K562 (cell line): ENCODE results near the gene ADD1. TPM values are rescaled to one million over a fixed set of nuclear protein-coding genes. Genes with fewer than 3 reads are reported as not detected.

Experiments used
- ATAC-seq: fragments of 200-7000 bp; cut with Tn5 transposase; 3 replicates; pipeline ENCODE4 v1.9.1; 2020; ENCODE audit warnings: moderate library complexity
- BruUV-seq: library from RNA; stranded (reverse); fragments of 400-500 nt; replicated peaks from 2 replicates; lab custom pipeline; 2021; lab: Mats Ljungman, UMichigan
- CTCF ChIA-PET: fragments of 300-600 bp; formaldehyde crosslinking; extraction: SDS; loops from one replicate; lab custom pipeline; 2021; ENCODE audit warnings: low intra/inter-chr PET ratio; lab: Yijun Ruan, JAX
- POLR2A ChIA-PET: fragments of 300-600, 350-650 bp; sonication (Branson Sonifier 250); formaldehyde crosslinking; extraction: SDS; loops from one replicate; lab custom pipeline; 2021; ENCODE audit warnings: antibody characterized with exemption, inconsistent platforms; lab: Yijun Ruan, JAX
- DNase-seq, 4 experiments: peaks; one replicate each; pipeline versions ENCODE4 v3.0.0 to v3.0.0-alpha.2; 2011 to 2018; ENCODE audit warnings: low spot score in 3 of 4, mixed read lengths in 3 of 4; ENCODE audit errors: extremely low read depth in 1 of 4
- FAIRE-seq: peaks from 2 replicates; lab custom pipeline; 2011; peaks lifted over from hg19 to GRCh38; lab: Jason Lieb, UNC
- H2AFZ ChIP-seq: 2 replicates; pipeline ENCODE4 v1.6.0; 2011; ENCODE audit warnings: low read depth, low read length, control low read depth, inconsistent platforms
- H3K27ac ChIP-seq: fragments of 200-600 bp; 3 replicates; pipeline ENCODE4 v1.8.0; 2011; ENCODE audit warnings: low read depth, mild to moderate bottlenecking, control low read depth, inconsistent platforms, low read length, moderate library complexity, mixed read lengths; ENCODE audit errors: extremely low read depth
- H3K27me3 ChIP-seq, 2 experiments: fragments of 300-600 bp in 1 of 2; 2 replicates in 1 of 2; 3 replicates in 1 of 2; pipeline versions ENCODE4 v1.6.0 to v1.8.0; 2011; ENCODE audit warnings: inconsistent platforms in 2 of 2, low read length in 2 of 2, mild to moderate bottlenecking in 1 of 2, mixed read lengths in 1 of 2, moderate library complexity in 1 of 2; ENCODE audit not compliant: control insufficient read depth in 2 of 2, insufficient read depth in 2 of 2
- H3K36me3 ChIP-seq: fragments of 300-600 bp; 3 replicates; pipeline ENCODE4 v1.8.0; 2011; ENCODE audit warnings: mild to moderate bottlenecking, low read length, inconsistent platforms; ENCODE audit not compliant: control insufficient read depth, insufficient read depth
- H3K4me1 ChIP-seq, 2 experiments: fragments of 200-600 bp in 1 of 2; replicated peaks in 1 of 2; 2 replicates in 1 of 2; 3 replicates in 1 of 2; pipeline versions ENCODE4 v1.5.1 to v1.8.0; 2011; ENCODE audit warnings: inconsistent platforms in 2 of 2, low read length in 2 of 2, mild to moderate bottlenecking in 1 of 2, mixed read lengths in 1 of 2, moderate library complexity in 1 of 2; ENCODE audit not compliant: control insufficient read depth in 2 of 2, insufficient read depth in 2 of 2
- H3K4me2 ChIP-seq: 2 replicates; pipeline ENCODE4 v1.6.1; 2011; ENCODE audit warnings: low read length, control low read depth, inconsistent platforms, mixed read lengths; ENCODE audit not compliant: insufficient read depth
- H3K4me3 ChIP-seq: fragments of 200-600 bp; sonication (generic), shearing (Covaris generic); 2 replicates; pipeline ENCODE4 v1.5.1; 2016; ENCODE audit warnings: control low read depth, inconsistent platforms
- H3K79me2 ChIP-seq: fragments of 200-600 bp; 3 replicates; pipeline ENCODE4 v1.8.0; 2011; ENCODE audit warnings: low read length, inconsistent platforms; ENCODE audit not compliant: control insufficient read depth, insufficient read depth
- H3K9ac ChIP-seq, 2 experiments: 2 replicates each; pipeline versions ENCODE4 v1.6.0 to v1.6.1; 2011; ENCODE audit warnings: low read depth in 2 of 2, low read length in 2 of 2, control low read depth in 1 of 2, inconsistent platforms in 1 of 2, mild to moderate bottlenecking in 1 of 2, mixed read lengths in 1 of 2; ENCODE audit not compliant: insufficient read depth in 1 of 2
- H3K9me1 ChIP-seq: one replicate; pipeline ENCODE4 v1.6.0; 2011; ENCODE audit warnings: inconsistent platforms, mild to moderate bottlenecking, low read length, moderate library complexity; ENCODE audit not compliant: control insufficient read depth, insufficient read depth
- H3K9me3 ChIP-seq: replicated peaks from 2 replicates; pipeline ENCODE4 v1.5.1; 2011; ENCODE audit warnings: low read depth, low read length, inconsistent platforms; ENCODE audit not compliant: control insufficient read depth, insufficient read depth
- H4K20me1 ChIP-seq: replicated peaks from 2 replicates; pipeline ENCODE4 v1.6.1; 2011; ENCODE audit warnings: low read length, inconsistent platforms, mixed read lengths; ENCODE audit not compliant: control insufficient read depth, insufficient read depth
- HNRNPL ChIP-seq: fragments of 200-400 bp; formaldehyde crosslinking; IDR thresholded peaks from 2 replicates; pipeline ENCODE4 v1.6.1; 2017; ENCODE audit warnings: low read depth, mild to moderate bottlenecking, low read length
- KHSRP ChIP-seq: fragments of 450-650 bp; IDR thresholded peaks from 2 replicates; pipeline ENCODE4 v1.6.1; 2017
- RBFOX2 ChIP-seq: fragments of 200-400 bp; formaldehyde crosslinking; IDR thresholded peaks from 2 replicates; pipeline ENCODE4 v1.6.1; 2017; ENCODE audit warnings: low read depth, mild to moderate bottlenecking, low read length, moderate library complexity
- SIN3A ChIP-seq, 2 experiments: fragments of 150-350 bp in 1 of 2; IDR thresholded peaks; 2 replicates each; pipeline ENCODE4 v1.6.1; 2011 to 2016; ENCODE audit warnings: borderline replicate concordance in 2 of 2, low read depth in 2 of 2, low read length in 2 of 2, mild to moderate bottlenecking in 2 of 2, moderate library complexity in 2 of 2; ENCODE audit not compliant: control insufficient read depth in 1 of 2
- ZNF316 ChIP-seq: fragments of 450-650 bp; IDR thresholded peaks from 2 replicates; pipeline ENCODE4 v1.6.1; 2016
- whole genome bisulfite sequencing: fragments of 100-300 bp; shearing (Covaris generic); methylation state at CpG from one replicate; pipeline ENCODE4 v1.1.6; 2016; ENCODE audit warnings: low coverage, mixed read lengths; ENCODE audit not compliant: insufficient coverage; ENCODE audit errors: missing lambda C conversion rate; 5-methylcytosine and 5-hydroxymethylcytosine counted together
- in situ Hi-C: fragments of 300-500 bp; cut with MboI; formaldehyde crosslinking; loops from 4 replicates; pipeline ENCODE4 v1.15.0; 2018; ENCODE audit warnings: inconsistent platforms, mixed read lengths
- intact Hi-C: fragments of 100-400 bp; cut with micrococcal nuclease; formaldehyde crosslinking; loops from 2 replicates; pipeline ENCODE4 v1.14.2; 2022
- polyA plus RNA-seq, 8 experiments: library from polyadenylated mRNA; depleted of rRNA in 4 of 8; stranded (reverse) in 5 of 8; unstranded in 3 of 8; fragments of >200 nt; fragmentation: Nextera tagmentation in 2 of 8; fragmentation: Illumina TruSeq in 1 of 8; extraction: Ambion mirVana in 2 of 8; extraction: Trizol in 1 of 8; gene quantifications; 2 replicates each; pipeline versions ENCODE4 v1.2.1 to v1.2.3, GENCODE V29; 2011 to 2014; ENCODE audit warnings: inconsistent platforms in 1 of 8, missing spikeins in 1 of 8
- total RNA-seq, 7 experiments: library from RNA; depleted of rRNA in 6 of 7; stranded (reverse); fragments of >200 nt in 6 of 7; fragmentation: Illumina TruSeq in 2 of 7; extraction: Trizol in 2 of 7; gene quantifications; 2 replicates each; pipeline versions ENCODE4 v1.2.1 to v1.2.3, GENCODE V29; 2011 to 2021; ENCODE audit warnings: low replicate concordance in 1 of 7
- TF ChIP-seq, protein P1 (sequence below): fragments of 250-450 bp; sonication (Bioruptor Pico); IDR thresholded peaks from 2 replicates; pipeline ENCODE4 v1.5.0; 2020; ENCODE audit warnings: mild to moderate bottlenecking
- TF ChIP-seq, protein P2 (sequence below): sonication (generic); formaldehyde crosslinking; IDR thresholded peaks from 2 replicates; pipeline ENCODE4 v1.8.1; 2023; ENCODE audit warnings: mild to moderate bottlenecking, missing genetic modification reagents, moderate library complexity
- TF ChIP-seq, protein P3 (sequence below): conservative IDR thresholded peaks from 2 replicates; pipeline ENCODE4 v1.6.1; 2011; ENCODE audit warnings: low read depth, mild to moderate bottlenecking, low read length; ENCODE audit not compliant: control insufficient read depth

The ADD1 gene
- total and polyA plus RNA-seq, 9 of the 15 experiments (the other 6 are each of a cell fraction or from before 2014, with no cell fraction given) = 17.5 to 153 (median 74.0) TPM

DNA sequence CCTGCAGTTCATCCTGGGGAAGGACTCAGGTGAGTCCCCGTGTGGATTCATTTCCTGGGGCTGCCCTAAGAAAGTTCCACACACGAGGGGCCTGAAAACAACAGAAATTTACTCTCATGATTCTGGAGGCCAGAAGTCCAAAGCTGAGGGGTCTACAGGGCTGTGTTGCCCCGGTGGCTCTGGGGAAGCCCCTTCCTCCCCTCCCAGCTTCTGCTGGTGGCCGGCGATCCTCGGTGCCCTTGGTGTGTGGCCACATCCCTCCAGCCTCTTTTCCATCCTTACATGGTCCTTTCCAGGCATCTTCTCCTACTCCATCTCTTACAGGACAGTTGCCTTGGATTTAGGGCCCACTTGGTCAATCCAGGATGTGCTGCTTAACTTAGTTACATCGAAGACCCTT is 35.6 kb upstream of the ADD1 start:
- H3K36me3 ChIP-seq = no peaks in the 10 kb centered on the region
- DNase-seq (no peak), FAIRE-seq (no peak), ATAC-seq (no peak)
- H3K79me2 ChIP-seq = no peaks in the 10 kb centered on the region; the same call in 2 of the 3 replicates
- in situ Hi-C loops (no loop called here), intact Hi-C loops (no loop called here)
- no peak overlapping the region; a peak in 1 of 4 replicates for H3K9ac ChIP-seq
- no peak overlapping the region for H3K4me2 ChIP-seq
- no peak overlapping the region for H3K27ac ChIP-seq
- H3K4me1 ChIP-seq = peaks cover 4 to 82% of the 10 kb centered on the region in 2 experiments; a peak in 4 of 5 replicates
- POLR2A ChIA-PET = no interaction called here
- 43% methylated on average over 7 of the region's 7 CpGs for WGBS
- CTCF ChIA-PET = no interaction called here
- no peak overlapping the region for H3K4me3 ChIP-seq
- peaks cover 10% of the 10 kb centered on the region; the same call in 1 of the 2 replicates for H4K20me1 ChIP-seq
- H2AFZ ChIP-seq = no peak overlapping the region
- peaks cover 5% of the 10 kb centered on the region for H3K9me1 ChIP-seq
- no TSS peak for BruUV-seq
- H3K9me3 ChIP-seq = no peaks in the 10 kb centered on the region
- TF ChIP-seq SIN3A (IDR thresholded peaks at IDR 0.05; ENCODE audit: borderline replicate concordance in 2 of 2, control insufficient read depth in 1 of 2, low read depth in 2 of 2, low read length in 2 of 2) (no peak), KHSRP (no peak), ZNF316 (no peak), RBFOX2 (no peak), HNRNPL (no peak)
- TF ChIP-seq, protein P1, sequence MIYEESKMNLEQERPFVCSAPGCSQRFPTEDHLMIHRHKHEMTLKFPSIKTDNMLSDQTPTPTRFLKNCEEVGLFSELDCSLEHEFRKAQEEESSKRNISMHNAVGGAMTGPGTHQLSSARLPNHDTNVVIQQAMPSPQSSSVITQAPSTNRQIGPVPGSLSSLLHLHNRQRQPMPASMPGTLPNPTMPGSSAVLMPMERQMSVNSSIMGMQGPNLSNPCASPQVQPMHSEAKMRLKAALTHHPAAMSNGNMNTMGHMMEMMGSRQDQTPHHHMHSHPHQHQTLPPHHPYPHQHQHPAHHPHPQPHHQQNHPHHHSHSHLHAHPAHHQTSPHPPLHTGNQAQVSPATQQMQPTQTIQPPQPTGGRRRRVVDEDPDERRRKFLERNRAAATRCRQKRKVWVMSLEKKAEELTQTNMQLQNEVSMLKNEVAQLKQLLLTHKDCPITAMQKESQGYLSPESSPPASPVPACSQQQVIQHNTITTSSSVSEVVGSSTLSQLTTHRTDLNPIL (CRISPR knock-in tag) = no peak
- TF ChIP-seq, protein P2, sequence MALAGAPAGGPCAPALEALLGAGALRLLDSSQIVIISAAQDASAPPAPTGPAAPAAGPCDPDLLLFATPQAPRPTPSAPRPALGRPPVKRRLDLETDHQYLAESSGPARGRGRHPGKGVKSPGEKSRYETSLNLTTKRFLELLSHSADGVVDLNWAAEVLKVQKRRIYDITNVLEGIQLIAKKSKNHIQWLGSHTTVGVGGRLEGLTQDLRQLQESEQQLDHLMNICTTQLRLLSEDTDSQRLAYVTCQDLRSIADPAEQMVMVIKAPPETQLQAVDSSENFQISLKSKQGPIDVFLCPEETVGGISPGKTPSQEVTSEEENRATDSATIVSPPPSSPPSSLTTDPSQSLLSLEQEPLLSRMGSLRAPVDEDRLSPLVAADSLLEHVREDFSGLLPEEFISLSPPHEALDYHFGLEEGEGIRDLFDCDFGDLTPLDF (CRISPR knock-in tag) = no peak
- TF ChIP-seq, protein P3, sequence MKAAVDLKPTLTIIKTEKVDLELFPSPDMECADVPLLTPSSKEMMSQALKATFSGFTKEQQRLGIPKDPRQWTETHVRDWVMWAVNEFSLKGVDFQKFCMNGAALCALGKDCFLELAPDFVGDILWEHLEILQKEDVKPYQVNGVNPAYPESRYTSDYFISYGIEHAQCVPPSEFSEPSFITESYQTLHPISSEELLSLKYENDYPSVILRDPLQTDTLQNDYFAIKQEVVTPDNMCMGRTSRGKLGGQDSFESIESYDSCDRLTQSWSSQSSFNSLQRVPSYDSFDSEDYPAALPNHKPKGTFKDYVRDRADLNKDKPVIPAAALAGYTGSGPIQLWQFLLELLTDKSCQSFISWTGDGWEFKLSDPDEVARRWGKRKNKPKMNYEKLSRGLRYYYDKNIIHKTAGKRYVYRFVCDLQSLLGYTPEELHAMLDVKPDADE = no peak
- TF ChIP-seq, all 486 proteins: peak for 0
- H3K27me3 ChIP-seq = no peaks in the 10 kb centered on the region
